Measurements from ENCODE around the gene GRK3.

- TF ChIP-seq ELF4 (IDR thresholded peaks at IDR 0.05), result no peak
- TF ChIP-seq SP1 (IDR thresholded peaks at IDR 0.05), result no peak
- no peak for TF ChIP-seq TARDBP (IDR thresholded peaks at IDR 0.05)
- TF ChIP-seq CTBP1 (IDR thresholded peaks at IDR 0.05; ENCODE audit: borderline replicate concordance), result no peak
- TF ChIP-seq BHLHE40 (IDR thresholded peaks at IDR 0.05; ENCODE audit: borderline replicate concordance), result no peak
- no peak for TF ChIP-seq ZNF384 (IDR thresholded peaks at IDR 0.05)
- TF ChIP-seq ARNT (IDR thresholded peaks at IDR 0.05), result no peak
- TF ChIP-seq FOXK2 (IDR thresholded peaks at IDR 0.05), result no peak
- no peak for TF ChIP-seq FOXA1 (IDR thresholded peaks at IDR 0.05)
- no peak for TF ChIP-seq L3MBTL2 (conservative IDR thresholded peaks at IDR 0.05)
- no peak for TF ChIP-seq LEF1 (IDR thresholded peaks at IDR 0.05; ENCODE audit: borderline replicate concordance)
Observed at GRCh38 chr22:25574736-25575135, 10.3 kb downstream of the GRK3 start.
